ENCODE data around the gene PERM1. TPM values are rescaled to one million over a fixed set of nuclear protein-coding genes. Genes with fewer than 3 reads are reported as not detected.

PERM1 gene
- total and polyA plus RNA-seq, 2 of the 13 experiments (the other 11 are each of a cell fraction or from before 2014, with no cell fraction given), result 0.04 to 0.29 TPM

GRCh38 chr1:937521-937920 lies 44.4 kb downstream of the PERM1 start:
- no peaks in the 10 kb centered on the region for H4K20me1 ChIP-seq (ENCODE audit: insufficient read depth, low read length)
- DNase-seq (ENCODE audit: low spot score), result no peak
- H3K4me3 ChIP-seq (replicated peaks in 1 of 3; ENCODE audit: insufficient read depth in 1 of 3, low read depth in 2 of 3, low read length in 3 of 3), result no peak overlapping the region
- H3K36me3 ChIP-seq (replicated peaks in 1 of 2; ENCODE audit: control insufficient read depth in 1 of 2, insufficient read depth in 2 of 2, low read length in 2 of 2), result no peaks in the 10 kb centered on the region
- H3K27me3 ChIP-seq (ENCODE audit: control insufficient read depth in 1 of 2, insufficient read depth in 2 of 2, low read length in 2 of 2), result peaks cover 30 to 73% of the 10 kb centered on the region in 2 experiments
- in situ Hi-C loops (cut with HindIII; ENCODE audit: extremely low pct_ligation_motif_present, low pct_unique_long_range_greater_than_20kb), result no loop called here
- ChIA-PET POLR2A (interaction anchor here (1.3 kb wide), 1 partner anchor 33 kb away, joined by 4 read pairs; no protein-coding TSS in a partner anchor), CTCF (ENCODE audit: low intra/inter-chr PET ratio, low total read pairs) (interaction anchor here (1.1 to 1.2 kb wide), 3 partner anchors 25 to 67 kb away, joined by 3 to 4 read pairs (median 3); no protein-coding TSS in a partner anchor)
- no peak overlapping the region for H2AFZ ChIP-seq (ENCODE audit: low read length)
- no peaks in the 10 kb centered on the region for H3K9me3 ChIP-seq (ENCODE audit: low read length)
- FAIRE-seq, result no peak
- 55% methylated on average over 5 of the region's 16 CpGs for WGBS (ENCODE audit: low lambda C conversion rate)
- intact Hi-C loops (cut with micrococcal nuclease; ENCODE audit: unreplicated experiment), result no loop called here
- H3K27ac ChIP-seq (ENCODE audit: extremely low read length, insufficient read depth, low read length), result no peak overlapping the region
- TF ChIP-seq E2F2 (CRISPR knock-in tag; IDR thresholded peaks at IDR 0.05; ENCODE audit: borderline replicate concordance), result no peak
- TF ChIP-seq TGIF2 (CRISPR knock-in tag; IDR thresholded peaks at IDR 0.05), result no peak
- no peak for TF ChIP-seq ZNF800 (CRISPR knock-in tag; IDR thresholded peaks at IDR 0.05)
- TF ChIP-seq ATRX (CRISPR knock-in tag; IDR thresholded peaks at IDR 0.05; ENCODE audit: borderline replicate concordance), result no peak
- TF ChIP-seq PCBP2 (optimal IDR thresholded peaks at IDR 0.05; ENCODE audit: low read depth, low read length, poor library complexity, severe bottlenecking), result no peak
- ATAC-seq, result no peak
- no TSS peak for BruUV-seq (replicated peaks)
- H3K4me1 ChIP-seq (ENCODE audit: insufficient read depth, low read length), result peaks cover 32% of the 10 kb centered on the region
- H3K4me2 ChIP-seq (ENCODE audit: low read depth, low read length), result no peak overlapping the region
- no peaks in the 10 kb centered on the region for H3K79me2 ChIP-seq (ENCODE audit: insufficient read depth, low read length)
- H3K9ac ChIP-seq (ENCODE audit: insufficient read depth, low read depth, low read length), result no peak overlapping the region
